Posterior vena cava (tissue), 2 donors: ENCODE measurements around the gene HDAC3. TPM values are rescaled to one million over a fixed set of nuclear protein-coding genes. Genes with fewer than 3 reads are reported as not detected.

Experiments used
- DNase-seq: peaks from one replicate; pipeline ENCODE4 v3.0.0-alpha.2; 2020; ENCODE audit warnings: low spot score
- intact Hi-C, 2 donors: fragments of 100-400 bp; cut with DNase I; formaldehyde crosslinking; loops; one replicate each; pipeline versions ENCODE4 v1.14.1 to v1.14.2; 2022 to 2023
- total RNA-seq, 2 donors: library from RNA; stranded (reverse); fragmentation: NEBNext Ultra II Directional; extraction: Animal tissue kit (Norgen Biotek cat#: 25700); gene quantifications; one replicate each; pipeline ENCODE4 v1.2.1, GENCODE V29; 2021
- donor health status: DM: yes; HTN: yes; CAD: no.
- donor health status: DM: yes; HTN: yes; CAD: no.

HDAC3 gene
- total RNA-seq, 2 donors from 2014 or later, result 30.3 to 34.7 TPM

DNA sequence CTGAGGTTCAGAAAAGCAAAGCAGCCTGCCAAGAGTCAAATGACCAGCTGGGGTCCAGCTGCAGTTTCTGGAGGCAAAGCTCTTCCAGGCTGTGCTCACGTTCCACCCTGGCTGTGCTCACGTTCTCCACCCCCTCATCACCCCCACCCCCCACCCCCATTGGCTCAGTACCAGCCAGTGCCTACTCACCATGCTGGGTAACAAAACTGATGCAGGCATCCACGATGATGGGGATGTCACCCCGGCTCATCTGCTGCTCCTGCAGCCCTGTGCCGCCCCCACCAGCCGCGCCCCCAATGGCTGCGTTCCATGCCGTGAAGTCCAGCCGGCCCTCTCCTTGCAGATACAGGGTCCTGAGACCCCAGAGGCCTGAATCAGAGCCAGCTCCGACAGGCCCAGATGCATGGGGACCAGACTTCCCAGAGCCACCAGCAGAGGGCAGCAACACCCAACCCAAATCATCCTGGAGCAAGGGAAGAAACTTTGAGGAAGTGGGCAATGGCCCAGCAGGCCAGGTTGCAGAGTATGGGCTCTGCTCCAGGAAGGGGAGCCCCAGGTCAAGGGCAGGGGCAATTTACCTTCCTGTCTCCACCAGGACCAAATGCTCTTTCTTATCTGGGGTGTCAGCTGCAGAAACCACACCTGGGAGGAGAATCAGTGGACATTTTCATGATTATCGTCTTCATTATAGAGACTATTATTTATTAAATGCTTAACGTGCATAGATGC, 28.2 kb upstream of the HDAC3 start:
- intact Hi-C loops, result no loop called here
- peak; percentile 94 for DNase-seq

- DNase-seq, result no peak
- intact Hi-C loops, result no loop called here
Measured at GRCh38 chr5:141663506-141663905, 26.9 kb upstream of the HDAC3 start.

DNA sequence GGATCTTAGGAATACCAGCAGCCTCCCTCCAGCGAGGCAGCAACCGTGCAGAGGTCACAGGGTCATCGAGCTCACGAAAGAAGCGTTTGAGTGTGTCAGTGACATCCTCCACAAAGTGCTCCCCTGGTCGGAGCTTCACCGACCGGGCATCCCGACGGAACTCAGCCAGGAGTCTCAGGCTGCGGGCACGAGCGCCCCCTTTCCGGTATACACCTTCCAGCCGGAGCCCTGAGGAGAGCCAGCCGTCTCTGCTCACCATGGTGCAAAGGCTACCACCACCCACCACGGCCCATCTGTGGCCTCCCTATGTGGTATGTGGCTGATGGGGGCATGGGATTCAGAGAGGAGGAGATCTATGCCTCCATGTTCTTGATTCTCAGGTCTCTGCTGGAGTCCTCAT, 25.4 kb upstream of the HDAC3 start:
- intact Hi-C loops, result no loop called here
- no peak for DNase-seq

GRCh38 chr5:141657937-141658545, 21.4 kb upstream of the HDAC3 start:
- intact Hi-C loops, result no loop called here
- DNase-seq, result no peak

GRCh38 chr5:141657404-141657803, 20.8 kb upstream of the HDAC3 start:
- DNase-seq, result no peak
- intact Hi-C loops, result no loop called here

- DNase-seq, result no peak
- intact Hi-C loops, result no loop called here
Measured at GRCh38 chr5:141656396-141656795, 19.7 kb upstream of the HDAC3 start.

DNA sequence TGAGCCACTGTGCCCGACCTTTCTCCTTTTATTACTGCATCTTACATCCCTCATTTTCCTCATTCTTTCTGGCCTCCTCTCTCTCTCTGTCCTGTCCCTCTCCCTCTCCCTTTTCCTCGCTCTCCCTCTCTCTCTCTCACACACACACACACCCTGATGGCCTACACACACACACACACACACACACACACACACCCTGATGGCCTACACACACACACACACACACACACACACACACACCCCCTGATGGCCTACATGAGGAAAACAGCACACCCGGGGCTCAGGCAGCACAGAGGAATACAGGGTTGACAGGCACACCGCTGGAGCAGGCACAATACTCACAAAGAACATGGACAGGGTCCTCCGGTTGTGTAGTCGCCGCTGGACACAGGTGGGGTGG, 18.4 kb upstream of the HDAC3 start:
- no peak for DNase-seq
- intact Hi-C loops, result no loop called here

GRCh38 chr5:141654298-141654697, 17.6 kb upstream of the HDAC3 start:
- no peak for DNase-seq
- intact Hi-C loops, result no loop called here

- intact Hi-C loops, result no loop called here
- no peak for DNase-seq
Measured at GRCh38 chr5:141651728-141652105, 15.1 kb upstream of the HDAC3 start.

DNA sequence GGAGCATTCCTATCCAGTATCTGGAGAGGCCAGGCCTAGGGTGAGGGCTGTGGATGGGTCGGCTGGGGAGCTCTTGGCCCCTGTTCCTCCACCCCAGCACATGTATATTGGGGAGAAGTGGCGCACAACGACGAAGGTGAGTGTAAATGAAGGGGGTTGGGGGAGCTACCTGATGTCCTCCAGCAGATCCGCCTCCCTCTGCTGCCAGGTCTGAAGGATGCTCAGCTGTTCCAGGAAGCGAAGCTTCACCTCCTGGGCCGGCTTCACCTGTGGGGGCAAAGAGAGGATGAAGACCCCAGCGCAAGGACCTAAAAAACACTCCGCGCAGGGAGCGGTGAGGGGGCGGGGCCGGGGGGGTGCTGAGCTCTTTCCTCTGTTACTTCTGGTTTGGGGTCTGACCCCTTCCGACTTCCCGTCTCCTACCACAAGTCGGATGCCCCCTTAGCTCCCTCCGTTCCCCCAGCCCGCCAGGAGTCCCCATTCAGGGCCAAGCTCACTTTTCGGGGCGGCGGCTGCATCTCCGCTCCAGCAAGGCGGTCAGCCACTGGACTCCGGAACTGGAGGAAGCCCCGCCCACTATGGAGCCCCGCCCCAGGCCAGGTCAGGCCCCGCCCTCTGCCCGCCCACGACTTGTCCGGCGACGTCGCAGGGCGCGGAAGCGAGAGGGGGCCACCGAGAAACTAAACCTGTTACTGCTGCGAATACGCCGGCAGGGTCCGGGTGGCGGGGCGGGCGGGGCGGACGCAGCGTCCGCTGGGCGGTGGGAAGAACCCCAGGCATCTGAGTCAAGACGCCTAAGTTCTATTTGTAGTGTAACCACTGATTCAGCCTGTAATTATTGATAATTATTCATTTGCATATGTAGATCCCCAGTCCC, 14.4 kb upstream of the HDAC3 start, which contains the start of gene FCHSD1:
Gene FCHSD1, minus strand, starts transcription at position 568 of the 877 bp plus-strand sequence. Its CDS starts 50 bp downstream, at position 518.
- intact Hi-C loops, result no loop called here

DNA sequence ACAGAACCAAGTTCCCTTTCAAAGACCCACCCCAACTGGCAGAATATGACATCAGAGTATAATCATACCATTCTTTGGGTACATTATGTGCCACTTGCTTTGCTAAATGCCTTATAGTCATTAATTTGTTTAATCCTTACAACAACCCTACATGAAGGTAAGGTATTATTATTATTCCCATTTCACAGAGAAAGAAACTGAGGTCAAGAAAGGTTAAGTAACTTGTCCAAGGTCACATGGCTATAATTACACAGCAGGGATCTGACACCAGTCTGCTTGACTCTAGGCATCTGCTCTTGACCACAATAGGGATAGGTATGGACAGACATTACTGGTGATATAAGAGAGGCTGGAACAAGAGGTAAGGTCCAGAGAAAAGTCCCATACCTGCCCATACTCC, 13.3 kb upstream of the HDAC3 start:
- no peak for DNase-seq
- intact Hi-C loops, result loop anchor here in 1 of 2 donors (5.0 kb wide), 1 partner anchor 668 kb away; no protein-coding TSS in a partner anchor

More for the DNA sequence above, 14.4 kb upstream of the HDAC3 start, which contains the start of gene FCHSD1:
- DNase-seq, result peak; percentile 97

DNA sequence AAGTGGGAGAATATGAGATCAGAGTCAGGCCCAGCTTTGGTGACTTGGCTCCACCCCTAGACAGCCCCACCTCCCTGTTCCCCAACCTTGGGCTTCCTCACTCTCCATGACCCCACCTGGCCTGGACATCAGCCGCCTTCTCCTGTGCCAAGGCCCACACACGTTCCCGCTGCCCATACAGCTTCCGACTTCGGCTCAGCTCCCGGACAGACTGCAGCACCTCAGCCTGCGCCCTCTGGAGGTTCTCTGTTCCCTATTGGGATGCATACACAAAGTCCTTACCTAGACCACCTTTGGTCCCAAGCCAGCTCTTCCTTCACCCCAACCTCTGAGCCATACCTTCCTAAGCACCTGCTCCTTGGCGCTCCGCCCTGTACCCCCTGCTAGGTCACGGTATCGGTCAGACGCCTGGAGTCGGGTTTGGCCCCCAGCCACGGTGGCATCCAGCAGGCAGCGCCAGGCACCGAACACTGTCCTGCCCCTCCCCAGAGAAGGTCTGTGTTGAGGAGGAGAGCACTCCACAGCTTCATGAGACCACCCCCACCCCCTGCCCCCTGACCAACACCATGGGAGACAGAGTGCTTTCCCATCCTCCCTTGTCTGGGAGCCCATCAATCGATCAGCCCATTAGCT, 12.5 kb upstream of the HDAC3 start:
- no peak for DNase-seq
- intact Hi-C loops, result loop anchor here in 1 of 2 donors (5.0 kb wide), 1 partner anchor 667 kb away; no protein-coding TSS in a partner anchor

DNA sequence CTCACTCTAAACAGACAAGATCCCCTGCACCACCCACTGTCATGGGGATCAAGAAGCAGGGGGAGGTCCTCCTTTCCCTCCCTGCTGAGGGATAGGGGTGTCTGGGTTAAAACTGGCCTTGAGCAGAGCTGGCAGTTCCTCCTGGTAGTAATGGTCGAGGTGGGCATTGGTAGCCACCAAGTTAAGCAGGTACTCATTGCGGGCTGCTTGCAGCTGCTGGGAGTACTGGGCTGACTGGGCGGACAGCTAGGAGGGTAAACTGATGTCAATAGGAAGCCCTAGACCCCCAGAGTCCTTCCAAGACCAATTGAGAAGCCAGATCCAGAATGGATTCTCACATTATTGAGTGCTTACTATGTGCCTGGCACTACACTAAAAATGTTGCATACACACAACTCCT, 11.2 kb upstream of the HDAC3 start:
- no peak for DNase-seq
- intact Hi-C loops, result loop anchor here in 1 of 2 donors (5.0 kb wide), 1 partner anchor 666 kb away; no protein-coding TSS in a partner anchor

- intact Hi-C loops, result loop anchor here in 1 of 2 donors (5.0 kb wide), 1 partner anchor 665 kb away; no protein-coding TSS in a partner anchor
- no peak for DNase-seq
Measured at GRCh38 chr5:141647242-141647641, 10.6 kb upstream of the HDAC3 start.

- DNase-seq, result no peak
- intact Hi-C loops, result loop anchor here in 1 of 2 donors (5.0 kb wide), 1 partner anchor 664 kb away; no protein-coding TSS in a partner anchor
Measured at GRCh38 chr5:141646026-141646425, 9.4 kb upstream of the HDAC3 start.

- intact Hi-C loops, result no loop called here
- DNase-seq, result no peak
Measured at GRCh38 chr5:141641634-141642267, 5.1 kb upstream of the HDAC3 start.

GRCh38 chr5:141640698-141641097, 4.0 kb upstream of the HDAC3 start:
- DNase-seq, result no peak
- intact Hi-C loops, result no loop called here

- DNase-seq, result no peak
- intact Hi-C loops, result no loop called here
Measured at GRCh38 chr5:141640051-141640415, 3.4 kb upstream of the HDAC3 start.
